Measurements from ENCODE around the gene KCTD15. TPM values are rescaled to one million over a fixed set of nuclear protein-coding genes. Genes with fewer than 3 reads are reported as not detected.

Gene KCTD15
- total RNA-seq (2014; rRNA removed; shearing (Covaris generic)), result 50.1 and 65.4 TPM in 2 replicates
- polyA plus RNA-seq (2015; cell fraction: cytosol; rRNA removed), result 86.8 and 103 TPM in 2 replicates
- polyA plus RNA-seq (2015; cell fraction: nucleus; rRNA removed), result 96.1 and 137 TPM in 2 replicates

GRCh38 chr19:33796164-33796875 lies at the start of gene KCTD15:
Gene KCTD15, plus strand, starts transcription at chr19:33796870. Its CDS starts 3,585 bp downstream, at chr19:33800455.
- DNase-seq (ENCODE audit: low read depth, low spot score), result peak; percentile 34
- in situ Hi-C loops (cut with HindIII; ENCODE audit: low pct_unique_long_range_greater_than_20kb, low sequenced_read_pairs), result no loop called here

GRCh38 chr19:33747273-33747672 lies 49.4 kb upstream of the KCTD15 start:
- in situ Hi-C loops (cut with HindIII; ENCODE audit: low pct_unique_long_range_greater_than_20kb, low sequenced_read_pairs), result no loop called here
- no peak for DNase-seq (ENCODE audit: low read depth, low spot score)

- no peak for DNase-seq (ENCODE audit: low read depth, low spot score)
- in situ Hi-C loops (cut with HindIII; ENCODE audit: low pct_unique_long_range_greater_than_20kb, low sequenced_read_pairs), result no loop called here
Observed at GRCh38 chr19:33748231-33748630, 48.4 kb upstream of the KCTD15 start.

- in situ Hi-C loops (cut with HindIII; ENCODE audit: low pct_unique_long_range_greater_than_20kb, low sequenced_read_pairs), result no loop called here
- DNase-seq (ENCODE audit: low read depth, low spot score), result no peak
Observed at GRCh38 chr19:33749016-33749415, 47.7 kb upstream of the KCTD15 start.

- DNase-seq (ENCODE audit: low read depth, low spot score), result no peak
- in situ Hi-C loops (cut with HindIII; ENCODE audit: low pct_unique_long_range_greater_than_20kb, low sequenced_read_pairs), result no loop called here
Observed at GRCh38 chr19:33749619-33750175, 47.0 kb upstream of the KCTD15 start.

- DNase-seq (ENCODE audit: low read depth, low spot score), result no peak
- in situ Hi-C loops (cut with HindIII; ENCODE audit: low pct_unique_long_range_greater_than_20kb, low sequenced_read_pairs), result no loop called here
Observed at GRCh38 chr19:33750587-33751435, 45.9 kb upstream of the KCTD15 start.

DNA sequence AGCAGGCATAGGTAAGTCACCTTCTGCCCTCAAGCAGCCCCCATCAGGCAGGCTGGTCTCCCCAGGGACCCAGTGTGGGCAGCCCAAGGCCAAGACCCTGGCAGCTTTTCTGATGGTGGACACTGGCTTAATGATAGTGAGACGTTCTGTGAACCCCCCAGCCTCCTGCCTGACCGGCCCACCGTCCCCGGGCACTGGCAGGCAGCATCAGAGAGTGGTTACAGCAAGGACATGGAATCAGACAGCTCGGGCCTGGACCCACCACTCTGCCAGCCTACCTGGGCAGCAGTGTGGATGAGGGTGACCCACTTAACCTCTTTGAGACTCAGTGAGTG lies 45.3 kb upstream of the KCTD15 start:
- in situ Hi-C loops (cut with HindIII; ENCODE audit: low pct_unique_long_range_greater_than_20kb, low sequenced_read_pairs), result no loop called here
- no peak for DNase-seq (ENCODE audit: low read depth, low spot score)

GRCh38 chr19:33752018-33752800 lies 44.5 kb upstream of the KCTD15 start:
- no peak for DNase-seq (ENCODE audit: low read depth, low spot score)
- in situ Hi-C loops (cut with HindIII; ENCODE audit: low pct_unique_long_range_greater_than_20kb, low sequenced_read_pairs), result no loop called here

DNA sequence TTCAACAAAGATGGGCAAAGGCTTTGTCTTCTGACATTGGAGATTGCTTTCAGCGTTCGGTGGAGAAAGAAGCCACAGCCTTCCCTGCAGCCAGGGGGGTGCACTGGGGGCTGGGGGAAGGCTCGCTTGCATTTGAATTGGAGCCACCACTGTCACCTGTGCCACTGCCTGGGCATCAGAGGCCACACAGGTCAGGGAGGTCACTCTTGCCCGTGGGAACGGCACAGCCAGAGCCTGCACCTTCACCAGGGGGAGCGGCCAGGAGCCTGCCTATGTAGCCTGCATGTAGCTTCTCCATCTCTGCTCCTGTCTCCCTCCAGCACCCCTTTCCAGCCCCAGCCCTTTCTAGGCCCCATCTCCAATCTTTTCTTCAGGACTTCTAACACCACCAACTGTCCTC lies 43.7 kb upstream of the KCTD15 start:
- no peak for DNase-seq (ENCODE audit: low read depth, low spot score)
- in situ Hi-C loops (cut with HindIII; ENCODE audit: low pct_unique_long_range_greater_than_20kb, low sequenced_read_pairs), result no loop called here

- in situ Hi-C loops (cut with HindIII; ENCODE audit: low pct_unique_long_range_greater_than_20kb, low sequenced_read_pairs), result no loop called here
Observed at GRCh38 chr19:33754361-33754760, 42.3 kb upstream of the KCTD15 start.

GRCh38 chr19:33755099-33756035 lies 41.3 kb upstream of the KCTD15 start:
- in situ Hi-C loops (cut with HindIII; ENCODE audit: low pct_unique_long_range_greater_than_20kb, low sequenced_read_pairs), result no loop called here
- no peak for DNase-seq (ENCODE audit: low read depth, low spot score)

More at GRCh38 chr19:33754361-33754760, 42.3 kb upstream of the KCTD15 start:
- DNase-seq (ENCODE audit: low read depth, low spot score), result no peak

- in situ Hi-C loops (cut with HindIII; ENCODE audit: low pct_unique_long_range_greater_than_20kb, low sequenced_read_pairs), result no loop called here
- DNase-seq (ENCODE audit: low read depth, low spot score), result no peak
Observed at GRCh38 chr19:33756177-33756576, 40.5 kb upstream of the KCTD15 start.

GRCh38 chr19:33758541-33759013 lies 38.1 kb upstream of the KCTD15 start:
- DNase-seq (ENCODE audit: low read depth, low spot score), result no peak
- in situ Hi-C loops (cut with HindIII; ENCODE audit: low pct_unique_long_range_greater_than_20kb, low sequenced_read_pairs), result no loop called here

GRCh38 chr19:33759356-33759755 lies 37.3 kb upstream of the KCTD15 start:
- in situ Hi-C loops (cut with HindIII; ENCODE audit: low pct_unique_long_range_greater_than_20kb, low sequenced_read_pairs), result no loop called here

GRCh38 chr19:33763633-33764371 lies 32.9 kb upstream of the KCTD15 start:
- DNase-seq (ENCODE audit: low read depth, low spot score), result no peak
- in situ Hi-C loops (cut with HindIII; ENCODE audit: low pct_unique_long_range_greater_than_20kb, low sequenced_read_pairs), result no loop called here

More at GRCh38 chr19:33759356-33759755, 37.3 kb upstream of the KCTD15 start:
- DNase-seq (ENCODE audit: low read depth, low spot score), result no peak

- in situ Hi-C loops (cut with HindIII; ENCODE audit: low pct_unique_long_range_greater_than_20kb, low sequenced_read_pairs), result no loop called here
- DNase-seq (ENCODE audit: low read depth, low spot score), result no peak
Observed at GRCh38 chr19:33766623-33767022, 30.0 kb upstream of the KCTD15 start.

Data from SK-MEL-5 (cell line).